HG03039 (cell line): Measurements from ENCODE around the gene CPLANE2.

Experiments used
- ATAC-seq: cut with Tn5 transposase; IDR thresholded peaks from one replicate; pipeline ENCODE4 v1.9.1; 2021; ENCODE audit warnings: mild to moderate bottlenecking, moderate library complexity; ENCODE audit not compliant: unreplicated experiment

CPLANE2 gene

GRCh38 chr1:16191916-16192546, 45.0 kb downstream of the CPLANE2 start:
- ATAC-seq = no peak

- ATAC-seq = no peak
Measured at GRCh38 chr1:16191309-16191708, 45.7 kb downstream of the CPLANE2 start.

GRCh38 chr1:16189921-16190621, 46.9 kb downstream of the CPLANE2 start:
- no peak for ATAC-seq

GRCh38 chr1:16189003-16189402, 48.0 kb downstream of the CPLANE2 start:
- no peak for ATAC-seq

- ATAC-seq = no peak
Measured at GRCh38 chr1:16187748-16188401, 49.1 kb downstream of the CPLANE2 start.

- ATAC-seq = no peak
Measured at GRCh38 chr1:16186655-16187235, 50.2 kb downstream of the CPLANE2 start.

- ATAC-seq = no peak
Measured at GRCh38 chr1:16184557-16185303, 52.3 kb downstream of the CPLANE2 start.

GRCh38 chr1:16183765-16184556, 53.0 kb downstream of the CPLANE2 start:
- ATAC-seq = no peak

GRCh38 chr1:16183179-16183578, 53.8 kb downstream of the CPLANE2 start:
- no peak for ATAC-seq

- no peak for ATAC-seq
Measured at GRCh38 chr1:16181887-16182719, 54.9 kb downstream of the CPLANE2 start.
